HG03175 (cell line): Measurements from ENCODE around the gene SLC6A9.

ENCODE experiments used
- ATAC-seq: cut with Tn5 transposase; IDR thresholded peaks from one replicate; pipeline ENCODE4 v1.9.1; 2021; ENCODE audit warnings: mild to moderate bottlenecking, moderate library complexity; ENCODE audit not compliant: unreplicated experiment

The SLC6A9 gene

DNA sequence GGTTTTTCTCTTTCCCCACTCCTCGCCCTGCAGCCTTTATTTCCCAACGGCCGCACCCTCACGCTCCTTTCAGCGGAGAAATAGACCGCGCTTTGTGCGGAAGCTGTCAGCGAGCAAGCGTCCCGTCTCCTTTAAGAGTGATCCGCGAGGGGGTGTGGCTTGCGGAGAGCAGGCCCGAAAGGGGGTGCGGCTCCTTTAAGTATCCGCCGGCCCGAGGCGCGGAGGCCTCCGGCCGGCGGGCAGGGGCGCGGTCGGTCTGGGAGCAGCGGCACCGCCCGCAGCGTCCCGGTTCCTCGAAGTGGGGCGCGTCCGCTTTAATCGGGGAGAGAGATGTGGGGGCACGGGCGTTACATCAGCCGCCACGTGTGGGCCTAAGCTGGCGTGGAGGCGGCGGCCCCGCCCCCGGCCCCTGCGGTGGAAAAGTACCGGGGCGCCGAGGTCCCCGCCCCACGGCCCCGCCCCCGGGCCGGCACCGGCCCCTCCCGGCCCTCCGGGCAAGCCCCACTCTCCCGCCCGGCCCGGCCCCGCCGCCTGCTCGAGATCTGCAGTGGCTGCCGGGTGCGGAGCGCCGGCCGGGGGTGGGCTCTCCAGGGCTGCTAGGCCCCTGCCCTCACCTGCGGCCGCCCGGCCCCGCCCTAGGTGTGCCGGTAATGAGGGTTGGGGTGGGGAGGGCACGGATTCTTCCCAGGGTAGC lies 1.2 kb downstream of the SLC6A9 start:
- ATAC-seq: peak; percentile 89

DNA sequence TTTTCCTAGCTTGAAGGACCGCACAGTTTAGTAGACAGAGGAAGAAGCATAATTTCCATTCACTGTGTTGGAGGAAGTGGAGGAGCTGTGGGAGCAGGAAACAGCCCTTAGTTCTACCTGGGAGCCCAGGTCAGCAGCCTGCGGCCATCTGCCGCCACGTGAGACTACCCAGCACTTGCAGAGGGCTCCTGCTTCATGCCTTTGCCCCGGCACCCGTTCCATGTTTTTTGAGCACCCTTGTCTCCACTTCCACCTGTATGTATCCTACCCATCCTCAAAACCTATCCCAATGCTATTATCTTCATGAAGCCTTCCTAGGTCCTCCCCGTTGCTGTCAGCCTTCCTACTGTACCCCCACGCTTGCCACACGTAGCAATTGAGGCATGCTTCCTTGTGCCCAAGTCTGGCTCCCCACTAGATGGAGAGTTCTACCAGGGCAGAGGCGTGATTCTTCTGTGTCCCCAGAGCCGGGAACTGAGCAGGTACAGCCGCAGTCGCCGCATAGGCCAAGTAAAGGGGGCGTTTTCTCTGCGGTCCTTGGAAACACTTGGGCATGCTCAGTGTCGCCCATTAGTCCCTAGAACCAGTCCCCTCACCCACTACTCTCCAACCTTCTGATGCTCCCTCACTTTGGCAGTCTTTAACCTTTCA lies 1.9 kb downstream of the SLC6A9 start:
- ATAC-seq: peak; percentile 22

DNA sequence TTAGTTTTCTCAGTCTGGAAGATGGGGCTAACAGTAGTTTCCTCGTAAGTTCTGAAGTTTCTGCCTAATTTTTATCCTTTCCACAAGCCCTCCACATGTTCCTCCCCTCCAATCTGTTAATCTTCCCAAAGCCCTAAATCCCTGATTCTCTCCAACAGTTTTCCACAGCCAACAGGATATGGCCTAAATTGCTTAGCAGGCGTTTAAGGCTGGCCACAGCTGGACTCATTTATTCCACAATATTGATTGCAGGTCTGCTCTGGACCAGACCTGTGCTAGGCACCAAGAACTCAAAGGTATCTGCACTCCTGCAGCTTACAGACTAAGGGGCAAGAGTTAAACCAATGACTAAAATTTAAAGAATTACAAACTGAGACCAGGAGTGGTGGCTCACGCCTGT lies 3.9 kb downstream of the SLC6A9 start:
- ATAC-seq: no peak

DNA sequence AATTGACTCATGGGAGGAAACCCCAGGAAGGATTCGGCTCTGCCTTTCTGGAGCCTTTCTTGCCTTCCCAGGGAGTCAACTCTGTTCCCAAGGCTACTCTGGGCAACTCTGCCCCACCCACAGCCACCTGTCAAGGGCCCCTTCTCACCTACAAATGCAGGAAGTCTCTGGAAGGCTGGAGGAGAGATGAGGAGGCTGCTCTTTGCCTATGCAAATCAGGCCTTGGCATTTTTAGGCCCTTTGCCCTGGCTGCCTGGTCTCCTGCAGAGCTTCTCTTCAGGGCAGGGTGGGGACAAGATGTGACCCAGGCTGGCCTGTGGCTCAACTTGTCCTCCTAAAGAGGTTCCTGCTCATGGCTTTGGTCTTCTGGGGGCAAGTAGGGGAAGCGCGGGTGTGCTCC lies 5.4 kb downstream of the SLC6A9 start:
- ATAC-seq: no peak

DNA sequence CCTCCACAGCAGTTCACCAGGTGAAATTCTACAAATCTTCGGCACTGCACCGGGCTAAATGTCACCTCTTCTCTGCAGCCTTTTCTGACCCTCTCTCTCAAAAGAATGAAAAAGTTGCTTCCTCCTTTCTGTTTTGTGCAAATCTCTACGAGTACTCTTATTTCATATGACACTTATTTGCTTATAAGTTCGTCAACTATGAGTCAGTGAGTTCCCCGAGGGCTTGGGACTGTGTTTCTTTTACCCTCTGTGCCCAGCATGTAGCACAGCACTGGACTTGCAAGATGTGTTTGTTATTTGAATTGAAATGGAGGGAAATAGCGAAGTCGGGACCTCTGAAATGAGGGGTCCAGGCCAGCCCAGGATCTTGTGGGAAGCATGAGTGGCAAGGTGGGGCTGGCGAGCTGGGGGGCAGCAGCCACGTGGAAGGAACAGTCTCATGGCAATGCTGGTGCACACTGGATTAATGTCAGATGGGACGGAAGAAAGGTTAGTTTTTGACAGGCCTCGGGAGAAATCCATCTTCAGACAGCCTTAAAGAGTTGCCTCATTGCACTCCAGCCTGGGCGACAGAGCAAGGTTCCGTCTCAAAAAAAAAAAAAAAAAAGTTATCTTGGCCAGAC lies 6.2 kb downstream of the SLC6A9 start:
- no peak for ATAC-seq

DNA sequence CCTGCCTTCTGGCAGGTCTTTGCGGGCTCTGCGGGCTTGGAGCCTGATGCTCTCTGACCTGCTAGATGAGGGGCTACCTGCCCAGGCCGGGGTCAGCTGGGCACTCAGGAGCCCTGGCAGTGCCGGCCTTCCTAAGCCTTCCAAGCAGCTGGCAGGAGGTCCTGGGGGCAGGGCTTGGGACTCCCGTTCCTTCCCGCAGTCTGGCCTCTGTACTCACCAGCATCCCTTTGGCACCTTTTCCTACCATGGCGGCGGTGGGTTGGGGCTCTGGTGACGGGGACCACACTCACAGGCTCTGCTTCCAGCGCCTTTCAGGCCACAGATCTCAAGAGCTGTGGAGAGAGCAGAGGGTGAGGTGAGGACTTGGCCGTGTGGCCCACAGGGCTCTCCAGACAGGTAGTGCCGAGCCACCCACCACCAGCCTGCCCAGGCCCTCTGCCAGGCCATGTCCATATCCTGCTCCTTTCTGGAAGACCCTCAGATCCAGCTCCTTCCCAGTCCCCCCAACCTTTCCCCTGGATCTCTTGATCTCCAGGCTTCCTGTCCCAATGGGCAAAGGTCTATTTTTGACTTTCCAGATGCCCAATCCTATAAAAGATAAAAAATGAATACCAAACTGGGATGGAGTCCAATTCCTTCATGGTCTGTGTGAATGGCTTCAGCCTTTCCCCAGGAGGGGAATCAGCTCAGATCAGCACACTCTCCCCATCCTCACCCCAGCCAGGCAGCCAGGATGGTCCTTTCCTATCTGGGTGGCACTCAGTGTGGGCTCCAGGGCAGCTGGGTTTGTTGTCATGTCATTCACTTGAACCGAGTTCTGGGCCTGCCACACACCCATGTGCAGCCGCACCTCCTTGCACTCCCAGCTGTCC lies 7.0 kb downstream of the SLC6A9 start:
- no peak for ATAC-seq

DNA sequence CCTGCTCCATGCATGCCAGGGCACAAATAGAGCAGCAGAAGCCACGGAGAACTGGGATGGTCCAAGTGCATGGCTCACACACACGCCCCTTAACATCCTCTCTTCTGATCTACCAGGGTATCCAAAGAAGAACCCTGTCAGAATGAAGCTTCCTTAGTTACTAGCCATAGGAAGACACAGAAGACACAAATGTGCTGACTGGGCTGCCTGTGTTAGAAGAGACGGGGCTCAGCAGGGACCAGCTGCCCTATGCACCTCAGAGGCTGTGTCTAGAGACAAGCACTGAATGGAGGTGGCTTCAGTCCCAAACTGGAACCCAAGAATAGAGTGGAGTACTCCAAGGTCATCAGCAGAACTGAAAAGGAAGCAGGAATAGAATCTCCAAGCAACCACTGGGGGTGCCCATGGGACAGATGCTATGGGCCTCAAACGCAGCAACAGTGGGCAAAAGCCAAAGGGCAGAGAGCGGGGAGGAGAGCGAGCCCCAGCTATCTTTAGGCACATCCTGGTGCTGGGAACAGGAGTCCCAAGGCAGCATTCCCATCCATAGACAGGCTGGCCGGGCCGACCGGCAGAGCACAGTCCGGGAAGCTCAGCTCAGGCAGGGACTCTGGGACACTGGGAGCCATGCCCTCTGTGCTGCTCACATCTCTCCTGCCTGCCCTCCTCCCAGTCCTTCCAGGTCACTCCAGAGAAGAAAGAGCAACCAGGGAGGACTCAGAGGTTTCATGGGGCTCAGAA lies 9.5 kb downstream of the SLC6A9 start:
- no peak for ATAC-seq

DNA sequence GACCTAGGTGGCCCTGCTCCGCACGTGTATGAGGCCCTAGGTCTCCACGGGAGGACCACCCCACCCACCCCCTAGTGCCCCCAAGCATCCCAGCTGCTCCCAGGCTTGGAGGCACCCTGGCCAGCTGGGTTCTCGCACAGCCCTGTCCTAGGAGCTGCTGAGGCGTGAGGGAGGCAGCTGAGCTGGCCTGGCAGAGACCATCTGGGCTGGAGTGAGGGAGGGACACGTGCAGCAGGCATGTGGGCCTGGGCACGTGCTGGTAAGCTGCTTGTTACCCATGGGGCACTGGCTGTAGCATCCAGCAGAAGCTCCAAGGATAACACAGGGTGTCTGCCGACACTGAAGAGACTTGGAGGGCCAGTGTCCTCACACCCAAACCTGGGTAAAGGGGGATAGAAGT lies 10.1 kb downstream of the SLC6A9 start:
- no peak for ATAC-seq

DNA sequence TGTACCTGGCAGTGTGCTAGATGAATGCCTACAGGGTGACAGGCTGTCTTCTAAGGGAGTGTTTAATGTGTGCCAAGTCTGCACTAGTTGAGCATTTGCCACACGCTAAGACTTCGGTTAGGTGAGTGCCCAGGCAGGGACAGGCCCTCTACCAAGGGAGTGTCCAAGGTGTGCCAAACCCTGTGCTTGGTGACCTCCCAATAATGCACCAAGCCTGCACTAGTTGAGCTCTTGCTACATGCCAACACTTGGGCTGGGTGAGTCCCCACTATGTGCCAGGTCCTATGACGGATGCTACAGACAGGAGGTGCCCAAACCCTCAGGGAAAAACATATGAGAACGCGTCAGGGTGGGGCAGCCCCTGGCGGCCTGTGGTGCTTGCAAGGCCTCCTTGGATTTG lies 10.8 kb downstream of the SLC6A9 start:
- ATAC-seq: no peak

DNA sequence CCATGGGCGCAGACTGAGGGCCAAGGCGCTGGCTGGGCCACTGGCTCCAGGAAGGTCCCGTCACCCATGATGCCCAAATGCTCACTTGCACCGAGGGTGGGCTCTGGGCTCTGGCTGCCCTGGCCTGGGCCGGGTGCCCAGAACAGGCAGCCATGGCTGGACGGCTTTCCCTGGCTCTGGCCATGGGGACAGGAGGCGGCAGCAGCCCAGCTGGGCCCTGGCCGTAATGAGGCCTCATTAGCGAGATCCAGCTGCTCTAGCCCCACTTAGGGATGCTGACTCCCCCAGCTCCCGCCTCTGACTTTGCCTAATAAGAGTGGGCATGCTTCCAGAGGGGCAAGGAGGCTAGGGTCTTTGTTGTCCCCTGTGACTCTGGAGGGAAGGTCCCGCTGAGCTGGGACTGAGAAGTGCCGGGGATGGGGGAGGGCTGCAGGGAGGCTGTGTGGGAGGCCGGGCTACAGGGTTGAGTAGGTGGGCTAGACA lies 11.8 kb downstream of the SLC6A9 start:
- ATAC-seq: no peak

DNA sequence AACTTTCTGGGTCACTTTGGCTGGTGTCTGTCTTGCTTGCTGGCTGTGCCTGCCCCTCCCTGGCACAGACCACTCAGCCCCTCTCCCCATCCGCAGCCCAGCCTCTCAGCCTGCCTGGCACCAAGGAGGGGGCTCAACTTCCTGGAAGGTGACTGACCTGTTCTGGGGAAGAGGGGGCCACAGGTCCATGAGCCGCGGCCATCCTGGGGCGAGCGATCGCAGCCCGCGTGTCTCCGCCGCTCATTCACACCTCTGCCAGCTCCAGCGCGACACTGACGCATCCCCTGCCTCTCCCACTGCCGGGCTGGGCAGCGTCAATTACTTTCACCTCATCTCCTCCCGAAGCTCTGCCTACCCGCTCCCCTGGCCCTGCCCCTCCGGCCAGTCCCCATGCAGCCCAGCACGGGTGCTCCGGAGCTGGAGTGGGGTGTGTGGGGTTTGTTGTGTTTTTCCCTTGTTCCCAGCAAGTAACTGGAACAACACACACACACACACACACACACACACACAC lies 14.3 kb downstream of the SLC6A9 start:
- no peak for ATAC-seq

DNA sequence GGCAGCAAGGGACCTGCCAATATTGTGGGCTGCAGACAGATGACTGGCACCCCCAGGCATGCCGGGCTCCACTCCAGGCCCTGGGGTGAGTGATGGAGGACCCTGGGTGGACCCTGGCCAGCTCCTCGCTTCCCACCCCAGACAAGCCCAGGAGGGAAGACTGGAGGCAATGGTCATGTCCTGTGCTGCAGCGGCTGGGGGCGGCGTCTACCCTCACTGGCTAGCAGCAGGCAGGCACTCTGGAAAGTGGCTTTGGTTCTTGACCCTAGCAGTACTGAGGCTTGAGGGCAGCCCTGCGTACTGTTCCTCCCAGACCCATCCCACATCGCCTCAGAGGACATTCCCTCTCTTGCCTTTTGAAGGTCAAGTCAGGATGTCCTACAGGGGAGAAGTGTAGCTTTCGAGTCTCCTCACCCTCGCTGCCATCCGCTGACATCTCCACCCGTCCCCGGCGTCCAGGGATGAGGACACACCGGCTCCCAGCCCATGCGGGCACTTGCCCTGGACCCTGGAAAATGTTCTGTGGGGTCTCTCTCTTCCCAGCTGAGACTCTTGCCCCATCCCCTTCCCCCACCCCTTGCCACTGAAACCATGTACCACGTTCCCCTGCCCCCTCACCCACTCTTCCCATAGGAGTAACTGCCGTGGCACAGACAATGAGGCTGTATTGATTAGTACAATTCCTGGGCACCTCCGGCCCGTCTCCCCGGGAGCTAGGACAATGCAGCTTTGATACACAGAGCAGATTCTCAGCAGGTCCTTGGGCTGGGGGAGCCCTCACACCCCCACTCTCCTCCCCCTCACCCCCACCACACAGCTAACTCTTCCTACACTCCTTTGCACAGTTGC lies 15.0 kb downstream of the SLC6A9 start:
- no peak for ATAC-seq

DNA sequence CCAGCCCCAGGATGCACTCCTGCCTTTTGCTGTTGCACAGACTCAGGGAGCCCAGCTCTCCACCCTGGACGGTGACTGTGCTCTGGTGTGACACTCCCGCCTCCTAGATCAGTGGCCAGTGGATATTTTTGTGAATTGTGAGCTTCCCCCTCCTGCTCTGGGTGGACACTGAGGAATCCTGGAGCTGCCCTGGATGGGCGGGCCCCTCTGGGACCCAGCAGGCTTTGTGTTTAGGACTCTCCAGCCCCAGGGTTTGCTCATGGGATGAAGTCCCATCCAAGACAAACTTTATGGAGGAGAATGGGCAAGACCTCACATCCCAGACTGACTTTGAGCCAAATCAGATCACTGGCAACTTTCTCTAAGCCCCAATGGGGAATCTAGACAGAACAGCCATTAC lies 16.1 kb downstream of the SLC6A9 start:
- no peak for ATAC-seq

DNA sequence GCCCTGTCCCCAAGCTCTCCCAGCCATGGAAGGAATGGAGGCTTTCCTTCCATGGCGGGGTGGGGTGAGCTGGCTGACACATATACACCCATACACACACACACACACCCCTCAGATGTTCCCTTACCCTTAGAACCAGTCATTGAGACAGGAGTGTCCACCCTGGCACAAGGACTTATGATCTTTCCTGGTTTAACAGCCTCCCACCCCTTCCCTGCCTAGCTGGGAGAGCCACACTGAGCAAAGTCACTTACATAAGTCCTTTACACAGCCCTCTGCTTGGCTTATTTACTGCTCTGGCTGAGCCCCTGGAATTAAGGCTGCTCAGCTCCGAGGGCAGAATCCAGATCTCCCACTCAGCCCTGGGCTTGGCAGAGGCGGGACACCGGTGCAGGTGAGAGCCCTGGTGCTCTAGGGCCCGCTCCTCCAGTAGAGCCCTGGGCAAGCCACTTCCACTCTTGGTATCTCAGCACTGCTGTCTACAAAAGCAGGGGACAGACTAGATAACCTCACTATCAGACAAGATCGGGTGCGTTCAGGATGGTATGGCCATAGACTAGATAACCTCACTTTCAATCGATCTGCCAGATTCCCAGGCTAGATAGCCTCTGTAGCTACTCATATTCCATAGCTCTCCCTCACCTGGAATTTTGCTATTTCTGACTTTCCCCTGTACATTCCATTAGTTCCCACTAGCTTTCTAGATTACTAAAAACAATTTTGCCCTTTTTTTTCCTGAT lies 16.7 kb downstream of the SLC6A9 start:
- no peak for ATAC-seq

DNA sequence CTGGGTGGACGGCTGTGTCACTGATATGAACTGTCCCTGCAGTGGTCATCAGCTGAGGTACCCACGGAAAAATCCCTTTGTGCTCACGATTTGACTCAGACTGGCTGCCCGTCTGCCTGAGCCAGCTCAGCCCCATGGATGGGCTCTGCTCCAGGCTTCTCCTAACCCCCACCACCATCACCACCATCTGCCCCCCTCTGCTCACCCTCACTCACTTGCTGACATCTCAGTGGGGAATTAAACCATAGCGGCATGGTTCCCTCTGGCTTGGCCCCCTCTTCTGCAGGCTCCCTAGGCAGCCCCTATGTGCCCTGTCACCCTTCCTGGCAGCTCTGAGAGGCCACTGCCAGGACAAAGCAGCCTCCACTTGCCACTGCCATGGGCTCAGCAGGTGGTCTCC lies 17.3 kb downstream of the SLC6A9 start:
- ATAC-seq: no peak

DNA sequence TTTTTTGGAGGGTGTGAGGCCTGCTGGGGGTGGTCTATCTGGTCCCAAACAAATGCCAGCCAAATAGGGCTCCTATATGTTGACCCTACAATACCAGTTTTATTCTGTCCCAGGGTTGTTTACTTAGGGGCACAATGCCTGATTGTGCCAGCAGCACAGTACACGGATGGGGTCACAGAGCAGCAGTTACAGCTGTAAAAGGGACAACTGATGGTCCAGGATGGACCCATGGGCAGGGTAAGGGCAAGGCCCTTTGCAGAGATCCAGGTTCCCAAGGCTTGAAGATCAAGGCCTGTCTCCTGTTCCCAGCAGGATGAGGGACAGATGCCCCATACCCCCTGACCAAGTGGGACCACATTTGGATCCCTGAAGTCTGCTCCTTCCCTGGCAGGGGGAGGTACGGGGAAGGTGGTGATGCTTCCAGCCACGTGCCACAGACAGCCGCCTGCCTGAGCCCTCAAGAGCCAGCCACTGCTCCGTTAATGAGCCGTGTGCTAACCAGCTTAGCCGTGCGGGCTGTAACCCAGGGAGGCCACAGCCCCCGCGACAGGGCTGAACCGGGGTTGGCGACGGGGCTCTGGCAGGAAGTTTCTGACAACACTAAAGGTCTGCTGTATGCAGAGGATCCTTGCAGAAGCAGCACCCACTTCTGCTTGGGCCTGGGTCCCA lies 18.2 kb downstream of the SLC6A9 start:
- no peak for ATAC-seq

DNA sequence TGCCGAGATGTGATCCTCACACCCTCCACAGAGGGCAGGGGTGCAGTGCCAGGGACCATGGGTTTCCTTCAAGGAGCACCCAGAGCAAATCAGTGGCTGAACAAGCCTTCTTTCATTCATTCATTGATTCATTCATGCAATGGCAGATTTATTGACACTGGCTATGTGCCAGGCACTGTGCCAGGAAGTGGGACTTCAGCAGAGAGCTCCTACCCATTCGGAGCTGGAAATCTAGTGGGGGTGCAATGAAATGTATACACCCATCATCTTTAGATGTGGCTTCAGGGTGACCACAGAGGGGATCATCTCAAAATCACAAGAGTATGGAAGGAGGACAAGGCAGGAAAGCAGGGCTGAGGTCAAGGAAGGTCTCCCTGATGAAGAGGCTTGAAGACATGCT lies 18.9 kb downstream of the SLC6A9 start:
- ATAC-seq: no peak

DNA sequence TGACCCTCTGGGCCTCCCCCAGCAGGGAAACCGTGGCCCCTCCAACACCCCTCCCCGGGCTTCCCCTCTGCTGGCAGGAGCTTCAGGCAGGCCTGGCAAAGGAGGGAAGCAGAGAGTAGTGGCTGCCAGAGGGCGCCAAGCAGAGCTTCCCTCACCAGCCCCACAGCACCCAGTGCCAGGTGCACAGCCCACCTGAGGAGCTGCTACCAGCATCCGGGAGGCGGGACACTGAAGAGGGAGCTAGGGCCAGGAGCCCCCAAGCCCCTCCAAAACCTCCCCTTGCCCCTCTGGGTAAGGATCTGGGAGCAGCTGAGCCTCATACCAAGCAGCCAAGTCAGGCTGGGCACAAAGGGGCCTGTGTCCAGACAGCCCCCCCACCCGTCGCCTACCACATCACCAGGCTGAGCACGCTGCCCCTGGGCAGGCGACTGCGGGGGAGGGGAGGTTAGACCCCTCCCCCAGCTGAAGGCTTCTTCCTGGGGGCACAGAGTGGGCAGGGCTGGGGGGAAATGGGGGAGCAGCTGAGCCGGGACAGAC lies 20.3 kb downstream of the SLC6A9 start:
- no peak for ATAC-seq
